Gastroesophageal sphincter (tissue), 4 donors: ENCODE results near the gene ZBTB3. TPM values are rescaled to one million over a fixed set of nuclear protein-coding genes. Genes with fewer than 3 reads are reported as not detected.
"Not testable (repeated sequence)": the region's sequence is repeated elsewhere in the genome, so short reads cannot be mapped to it uniquely, and the experiment has no call there.

Source experiments
- ATAC-seq: fragments of 150-250 bp; one replicate; pipeline ENCODE4 v1.9.1; 2016; ENCODE audit warnings: mild to moderate bottlenecking, moderate library complexity
- H3K27ac ChIP-seq, 4 donors: fragments of 200-600 bp; sonication (generic) in 3 of 4; 1 replicate in 3 of 4; 2 replicates in 1 of 4; pipeline ENCODE4 v1.5.1; 2016 to 2019
- H3K27me3 ChIP-seq: fragments of 200-600 bp; sonication (generic); one replicate; pipeline ENCODE4 v1.5.1; 2019
- H3K36me3 ChIP-seq, 2 donors: fragments of 200-600 bp; sonication (generic); one replicate each; pipeline ENCODE4 v1.5.1; 2019; ENCODE audit warnings: control low read depth in 1 of 2
- H3K4me1 ChIP-seq, 3 donors: fragments of 200-600 bp; sonication (generic); 1 replicate in 2 of 3; 2 replicates in 1 of 3; pipeline ENCODE4 v1.5.1; 2016 to 2019; ENCODE audit warnings: control low read depth in 2 of 3
- H3K4me3 ChIP-seq, 2 donors: fragments of 200-600 bp; sonication (generic); one replicate each; pipeline ENCODE4 v1.5.1; 2019; ENCODE audit warnings: mild to moderate bottlenecking in 1 of 2, moderate library complexity in 1 of 2
- H3K9me3 ChIP-seq, 3 donors: fragments of 200-600 bp; sonication (generic); one replicate each; pipeline ENCODE4 v1.5.1; 2017 to 2019; ENCODE audit warnings: control low read depth in 2 of 3
- EP300 ChIP-seq: sonication (generic); formaldehyde crosslinking; IDR thresholded peaks from one replicate; pipeline ENCODE4 v1.6.1; 2017; ENCODE audit warnings: antibody characterized with exemption, mild to moderate bottlenecking
- POLR2A ChIP-seq, 2 donors: fragments of 450-650 bp; IDR thresholded peaks; one replicate each; pipeline ENCODE4 v1.6.1; 2017; ENCODE audit warnings: antibody characterized with exemption in 2 of 2, mild to moderate bottlenecking in 2 of 2, moderate library complexity in 1 of 2
- POLR2AphosphoS5 ChIP-seq: sonication (generic); formaldehyde crosslinking; IDR thresholded peaks from one replicate; pipeline ENCODE4 v1.6.1; 2017; ENCODE audit warnings: antibody characterized with exemption
- WGBS, 2 donors: methylation state at CpG; one replicate each; pipeline ENCODE4 v1.1.5; 2018; ENCODE audit warnings: low coverage in 1 of 2; 5-methylcytosine and 5-hydroxymethylcytosine counted together
- small RNA-seq, 4 donors: library from RNA; depleted of rRNA; stranded (forward); fragments of <200 nt; gene quantifications; one replicate each; pipeline ENCODE3, GENCODE V24; 2016
- total RNA-seq, 4 donors: library from RNA; depleted of rRNA; stranded (reverse); fragments of >200 nt; gene quantifications; one replicate each; pipeline ENCODE4 v1.1.0, GENCODE V29; 2016
- TF ChIP-seq, protein P1 (sequence below), 4 experiments: fragments of 200-600 bp in 2 of 4; fragments of 450-650 bp in 2 of 4; sonication (generic) in 1 of 4; IDR thresholded peaks; one replicate each; pipeline ENCODE4 v1.5.1; 2017 to 2019; ENCODE audit warnings: antibody characterized with exemption in 4 of 4, mild to moderate bottlenecking in 2 of 4, moderate library complexity in 2 of 4

The ZBTB3 gene
- total RNA-seq, 4 donors from 2014 or later, result 8.8 to 15.8 (median 12.3) TPM

DNA sequence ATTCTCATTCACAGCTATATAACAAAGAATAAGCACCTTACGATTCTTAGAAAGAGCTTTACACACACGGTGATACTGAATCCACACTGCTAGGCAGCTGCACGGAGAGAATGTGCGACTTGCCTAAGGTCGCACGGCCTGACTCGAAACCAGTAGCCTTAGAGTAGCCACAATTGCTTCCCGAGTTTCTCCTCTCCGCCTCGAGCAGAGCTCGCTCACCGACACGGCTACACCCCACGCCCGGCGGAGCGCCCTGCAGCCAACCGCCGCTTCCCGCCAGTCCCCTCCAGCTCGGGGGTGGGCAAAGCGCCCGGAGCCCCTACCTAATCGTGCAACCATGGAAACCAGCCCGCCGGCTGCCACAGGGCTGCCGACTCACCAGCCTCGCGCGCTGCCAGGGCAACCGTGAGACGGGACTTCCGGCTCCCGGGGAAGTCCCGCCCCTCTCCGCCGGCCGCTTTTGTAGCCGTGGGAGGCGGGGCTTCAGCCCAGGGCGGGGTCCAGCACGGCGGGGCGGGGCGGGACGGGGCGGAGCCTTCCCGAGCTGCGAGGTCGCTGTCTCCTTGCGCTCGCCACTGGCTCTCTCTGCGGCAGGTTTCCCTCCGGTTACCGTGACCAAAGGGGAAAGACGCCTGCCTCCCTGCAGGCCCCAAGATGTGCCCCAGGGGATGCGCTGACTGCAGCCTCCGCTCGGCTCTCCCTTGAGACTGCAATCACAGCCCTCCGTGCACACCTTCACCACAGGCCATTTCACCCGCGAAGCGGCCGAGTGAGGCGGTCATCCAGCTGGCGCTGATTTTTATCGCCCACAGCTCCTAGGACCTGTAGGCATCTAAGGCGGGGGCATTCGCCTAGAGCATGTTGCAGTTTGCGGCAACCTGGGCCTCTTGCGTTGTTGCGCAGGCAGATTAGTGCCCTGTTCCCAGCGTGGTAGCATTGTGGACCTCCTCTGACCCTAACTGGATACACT, 47.8 kb downstream of the ZBTB3 start:
- Histone ChIP-seq H3K27me3 (no peaks in the 10 kb centered on the region), H3K4me3 (peak overlapping the region; percentile 40 to 62), H3K27ac (peak overlapping the region; percentile 34 to 95 (median 92)), H3K9me3 (no peaks in the 10 kb centered on the region), H3K4me1 (peaks cover 0 to 50% (median 29%) of the 10 kb centered on the region in 3 donors), H3K36me3 (peaks cover 0 to 27% of the 10 kb centered on the region in 2 donors)
- ATAC-seq, result peak; percentile 88
- peak; percentile 55 for TF ChIP-seq POLR2AphosphoS5
- TF ChIP-seq POLR2A (IDR thresholded peaks at IDR 0.05), result peak; percentile 39 to 49
- no peak for TF ChIP-seq EP300
- WGBS, 2 donors, result 1% methylated on average over 9 to 12 of the region's 73 CpGs

DNA sequence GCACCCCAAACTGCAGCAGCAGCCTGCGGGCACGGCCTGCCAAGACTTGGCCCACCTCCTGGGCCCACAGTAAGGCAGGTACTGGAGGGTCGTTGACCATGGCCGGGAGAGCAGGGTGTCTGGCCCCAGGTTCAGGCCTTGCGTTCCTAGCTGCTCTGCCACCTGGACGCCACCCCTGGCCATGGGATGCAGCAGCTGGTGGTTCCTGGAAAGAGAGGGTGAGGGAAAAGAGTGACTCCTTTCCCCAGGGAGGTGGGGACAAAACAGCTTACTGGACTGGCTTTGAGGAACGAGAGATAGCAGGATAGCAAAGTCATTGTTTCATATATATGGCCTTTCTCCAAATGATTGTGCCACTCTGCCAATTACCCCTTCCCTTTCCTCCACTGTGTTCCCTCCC, 48.5 kb downstream of the ZBTB3 start:
- Histone ChIP-seq H3K4me1 (peaks cover 0 to 46% (median 26%) of the 10 kb centered on the region in 3 donors), H3K4me3 (peak overlapping the region; percentile 40 to 62), H3K27me3 (no peaks in the 10 kb centered on the region), H3K9me3 (no peaks in the 10 kb centered on the region), H3K36me3 (peaks cover 0 to 27% of the 10 kb centered on the region in 2 donors), H3K27ac (peak overlapping the region; percentile 31 to 95 (median 92))
- no peak for ATAC-seq
- TF ChIP-seq EP300 (no peak), POLR2AphosphoS5 (no peak), POLR2A (IDR thresholded peaks at IDR 0.05) (no peak)
- TF ChIP-seq, protein P1, sequence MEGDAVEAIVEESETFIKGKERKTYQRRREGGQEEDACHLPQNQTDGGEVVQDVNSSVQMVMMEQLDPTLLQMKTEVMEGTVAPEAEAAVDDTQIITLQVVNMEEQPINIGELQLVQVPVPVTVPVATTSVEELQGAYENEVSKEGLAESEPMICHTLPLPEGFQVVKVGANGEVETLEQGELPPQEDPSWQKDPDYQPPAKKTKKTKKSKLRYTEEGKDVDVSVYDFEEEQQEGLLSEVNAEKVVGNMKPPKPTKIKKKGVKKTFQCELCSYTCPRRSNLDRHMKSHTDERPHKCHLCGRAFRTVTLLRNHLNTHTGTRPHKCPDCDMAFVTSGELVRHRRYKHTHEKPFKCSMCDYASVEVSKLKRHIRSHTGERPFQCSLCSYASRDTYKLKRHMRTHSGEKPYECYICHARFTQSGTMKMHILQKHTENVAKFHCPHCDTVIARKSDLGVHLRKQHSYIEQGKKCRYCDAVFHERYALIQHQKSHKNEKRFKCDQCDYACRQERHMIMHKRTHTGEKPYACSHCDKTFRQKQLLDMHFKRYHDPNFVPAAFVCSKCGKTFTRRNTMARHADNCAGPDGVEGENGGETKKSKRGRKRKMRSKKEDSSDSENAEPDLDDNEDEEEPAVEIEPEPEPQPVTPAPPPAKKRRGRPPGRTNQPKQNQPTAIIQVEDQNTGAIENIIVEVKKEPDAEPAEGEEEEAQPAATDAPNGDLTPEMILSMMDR (IDR thresholded peaks at IDR 0.05), result no peak
- 0% methylated on average over 1 of the region's 7 CpGs for WGBS, 2 donors

- Histone ChIP-seq H3K4me1 (peaks cover 0 to 36% (median 20%) of the 10 kb centered on the region in 3 donors), H3K36me3 (peaks cover 0 to 29% of the 10 kb centered on the region in 2 donors)
- H3K4me3 ChIP-seq, ATAC-seq, H3K9me3 ChIP-seq, H3K27ac ChIP-seq, H3K27me3 ChIP-seq: not testable (repeated sequence)
- WGBS, 2 donors, result 88% methylated on average over 4 of the region's 4 CpGs; no CpG with 5 or more reads in 1 of the 2 donors
Observed at GRCh38 chr11:62703921-62704320, 50.0 kb downstream of the ZBTB3 start.

GRCh38 chr11:62702246-62702645, 51.7 kb downstream of the ZBTB3 start:
- Histone ChIP-seq H3K36me3 (peaks cover 0 to 33% of the 10 kb centered on the region in 2 donors), H3K4me3 (no peak overlapping the region)
- no peak for ATAC-seq

More at GRCh38 chr11:62702246-62702645, 51.7 kb downstream of the ZBTB3 start:
- 85 to 88% methylated on average over 7 of the region's 11 CpGs for WGBS, 2 donors
- TF ChIP-seq EP300, result no peak
- TF ChIP-seq, protein P1 (IDR thresholded peaks at IDR 0.05), result no peak
- no peak for TF ChIP-seq POLR2A (IDR thresholded peaks at IDR 0.05)
- no peak for TF ChIP-seq POLR2AphosphoS5
- peaks cover 0 to 19% (median 13%) of the 10 kb centered on the region in 3 donors for H3K4me1 ChIP-seq
- H3K9me3 ChIP-seq, result no peaks in the 10 kb centered on the region
- no peak overlapping the region for H3K27ac ChIP-seq
- no peaks in the 10 kb centered on the region for H3K27me3 ChIP-seq

Small RNAs within 50 kb of the gene (small RNA-seq; reads per million reads assigned to genes)
- 0 to 1.0 (median 0.59) reads per million in 4 donors for gene MIR6514

Other genes starting within 250 kb of the ZBTB3 start
- 1,000 to 10,000 TPM; 1,348 to 2,181 (median 1,745) TPM for gene AHNAK, start 207.4 kb downstream of the ZBTB3 start, total RNA-seq
- 1,000 to 10,000 TPM; 1,070 to 1,712 (median 1,374) TPM for gene EEF1G, start 180.3 kb downstream of the ZBTB3 start, total RNA-seq
- gene TUT1, start 162.6 kb downstream of the ZBTB3 start, total RNA-seq, result 1 to 10 TPM; 3.8 to 9.6 (median 7.6) TPM
- gene MTA2, start 152.3 kb downstream of the ZBTB3 start, total RNA-seq, result 10 to 100 TPM; 67.9 to 88.7 (median 85.6) TPM
- gene EML3, start 141.4 kb downstream of the ZBTB3 start, total RNA-seq, result 10 to 100 TPM; 25.4 to 36.7 (median 31.9) TPM
- gene ROM1, start 140.9 kb downstream of the ZBTB3 start, total RNA-seq, result 10 to 100 TPM in 3 of 4 donors, 1 to 10 TPM in 1; 3.0 to 18.3 (median 10.7) TPM
- gene B3GAT3, start 132.2 kb downstream of the ZBTB3 start, total RNA-seq, result 10 to 100 TPM; 11.4 to 25.8 (median 22.4) TPM
- 100 to 1,000 TPM in 3 of 4 donors, 10 to 100 TPM in 1; 87.8 to 151 (median 134) TPM for gene GANAB, start 107.5 kb downstream of the ZBTB3 start, total RNA-seq
- 10 to 100 TPM; 12.6 to 19.0 (median 14.5) TPM for gene INTS5, start 100.9 kb downstream of the ZBTB3 start, total RNA-seq
- 10 to 100 TPM; 19.3 to 39.5 (median 26.8) TPM for gene C11orf98, start 89.0 kb downstream of the ZBTB3 start, total RNA-seq
- 10 to 100 TPM in 1 of 4 donors, 1 to 10 TPM in 3; 2.0 to 18.6 (median 7.3) TPM for gene CSKMT, start 88.8 kb downstream of the ZBTB3 start, total RNA-seq
- 10 to 100 TPM in 1 of 4 donors, 1 to 10 TPM in 3; 7.3 to 10.1 (median 8.4) TPM for gene UQCC3, start 82.5 kb downstream of the ZBTB3 start, total RNA-seq
- gene LBHD1, start 81.9 kb downstream of the ZBTB3 start, total RNA-seq, result 1 to 10 TPM; 1.2 to 3.9 (median 2.2) TPM
- 100 to 1,000 TPM; 162 to 185 (median 174) TPM for gene UBXN1, start 75.1 kb downstream of the ZBTB3 start, total RNA-seq
- gene LRRN4CL, start 64.6 kb downstream of the ZBTB3 start, total RNA-seq, result 10 to 100 TPM; 20.1 to 42.1 (median 32.1) TPM
- 10 to 100 TPM; 25.7 to 37.8 (median 29.2) TPM for gene BSCL2, start 46.7 kb downstream of the ZBTB3 start, total RNA-seq
- not detected for gene GNG3, start 46.5 kb downstream of the ZBTB3 start, total RNA-seq
- 10 to 100 TPM; 24.2 to 43.7 (median 31.0) TPM for gene HNRNPUL2, start 26.7 kb downstream of the ZBTB3 start, total RNA-seq
- gene TTC9C, start 25.7 kb downstream of the ZBTB3 start, total RNA-seq, result 10 to 100 TPM; 12.5 to 20.5 (median 19.8) TPM
- gene POLR2G, start 7.4 kb upstream of the ZBTB3 start, total RNA-seq, result 10 to 100 TPM; 34.4 to 49.5 (median 39.5) TPM
- 10 to 100 TPM in 3 of 4 donors, 1 to 10 TPM in 1; 5.5 to 23.4 (median 14.5) TPM for gene TAF6L, start 17.2 kb upstream of the ZBTB3 start, total RNA-seq
- gene TMEM179B, start 33.2 kb upstream of the ZBTB3 start, total RNA-seq, result 10 to 100 TPM; 25.8 to 50.7 (median 33.9) TPM
- 10 to 100 TPM; 17.0 to 25.8 (median 19.1) TPM for gene TMEM223, start 37.8 kb upstream of the ZBTB3 start, total RNA-seq
- gene NXF1, start 51.3 kb upstream of the ZBTB3 start, total RNA-seq, result 10 to 100 TPM; 33.2 to 72.3 (median 57.2) TPM
- 10 to 100 TPM; 23.3 to 31.6 (median 27.8) TPM for gene STX5, start 77.9 kb upstream of the ZBTB3 start, total RNA-seq
- gene TEX54, start 78.7 kb upstream of the ZBTB3 start, total RNA-seq, result not detected
- gene WDR74, start 85.4 kb upstream of the ZBTB3 start, total RNA-seq, result 10 to 100 TPM; 26.6 to 46.8 (median 39.3) TPM
- gene SLC3A2, start 126.7 kb upstream of the ZBTB3 start, total RNA-seq, result 100 to 1,000 TPM in 1 of 4 donors, 10 to 100 TPM in 3; 66.9 to 144 (median 80.2) TPM
- gene CHRM1, start 167.2 kb upstream of the ZBTB3 start, total RNA-seq, result under 1 TPM in 3 of 4 donors, not detected in 1; 0.16 to 0.89 (median 0.27) TPM
- gene SLC22A6, start 230.8 kb upstream of the ZBTB3 start, total RNA-seq, result not detected